HG03342 (cell line): Measurements from ENCODE around the gene WDR26.

Experiments
- ATAC-seq: cut with Tn5 transposase; IDR thresholded peaks from one replicate; pipeline ENCODE4 v1.9.1; 2021; ENCODE audit warnings: mild to moderate bottlenecking, moderate library complexity; ENCODE audit not compliant: unreplicated experiment

The WDR26 gene

GRCh38 chr1:224393294-224393693, 41.3 kb downstream of the WDR26 start:
- no peak for ATAC-seq

- no peak for ATAC-seq
Measured at GRCh38 chr1:224392411-224393249, 42.0 kb downstream of the WDR26 start.

GRCh38 chr1:224390517-224390916, 44.1 kb downstream of the WDR26 start:
- ATAC-seq: no peak

GRCh38 chr1:224387943-224388342, 46.7 kb downstream of the WDR26 start:
- ATAC-seq: no peak

GRCh38 chr1:224387302-224387912, 47.2 kb downstream of the WDR26 start:
- ATAC-seq: no peak

- no peak for ATAC-seq
Measured at GRCh38 chr1:224383218-224383617, 51.4 kb downstream of the WDR26 start.

GRCh38 chr1:224381880-224382548, 52.6 kb downstream of the WDR26 start:
- no peak for ATAC-seq

- peak; percentile 51 for ATAC-seq
Measured at GRCh38 chr1:224380003-224380402, 54.6 kb downstream of the WDR26 start.

- ATAC-seq: peak; percentile 47
Measured at GRCh38 chr1:224378855-224379631, 55.6 kb downstream of the WDR26 start.

GRCh38 chr1:224377676-224378006, 57.0 kb downstream of the WDR26 start:
- peak; percentile 52 for ATAC-seq

- no peak for ATAC-seq
Measured at GRCh38 chr1:224375059-224375458, 59.5 kb downstream of the WDR26 start.

- no peak for ATAC-seq
Measured at GRCh38 chr1:224373008-224373590, 61.5 kb downstream of the WDR26 start.

GRCh38 chr1:224368409-224368808, 66.2 kb downstream of the WDR26 start:
- ATAC-seq: peak; percentile 76

- ATAC-seq: no peak
Measured at GRCh38 chr1:224359207-224359606, 75.4 kb downstream of the WDR26 start.

- ATAC-seq: no peak
Measured at GRCh38 chr1:224358237-224358636, 76.4 kb downstream of the WDR26 start.

GRCh38 chr1:224357626-224358124, 76.9 kb downstream of the WDR26 start:
- ATAC-seq: no peak

GRCh38 chr1:224356685-224357625, 77.6 kb downstream of the WDR26 start, which contains the start of gene CNIH4:
CNIH4 (plus strand) TSS chr1:224356879; CDS start chr1:224356925, 46 bp downstream.
- peak; percentile 98 for ATAC-seq

GRCh38 chr1:224353975-224354925, 80.3 kb downstream of the WDR26 start:
- ATAC-seq: no peak
